HCT116 (cell line): ENCODE measurements around the gene ALDH1A1.

ENCODE experiments used
- CEBPB ChIP-seq: IDR thresholded peaks from 2 replicates; pipeline ENCODE4 v1.6.1; 2012; ENCODE audit warnings: low read depth
- EZH2 ChIP-seq: fragments of 200-600 bp; sonication (generic); IDR thresholded peaks from 2 replicates; pipeline ENCODE4 v1.6.1; 2017; ENCODE audit warnings: antibody characterized with exemption, mixed run types
- POLR2A ChIP-seq: IDR thresholded peaks from 2 replicates; pipeline ENCODE4 v1.7.0; 2011; ENCODE audit warnings: borderline replicate concordance; ENCODE audit not compliant: insufficient read depth, insufficient read length; ENCODE audit errors: extremely low read depth
- POLR2AphosphoS5 ChIP-seq: IDR thresholded peaks from 2 replicates; pipeline ENCODE4 v1.6.1; 2011; ENCODE audit warnings: mild to moderate bottlenecking, low read depth, low read length, moderate library complexity
- RAD21 ChIP-seq: IDR thresholded peaks from 2 replicates; pipeline ENCODE4 v1.6.1; 2012; ENCODE audit warnings: low read depth, mild to moderate bottlenecking
- SIN3A ChIP-seq: IDR thresholded peaks from 2 replicates; pipeline ENCODE4 v1.6.1; 2012; ENCODE audit warnings: low read depth
- YY1 ChIP-seq: IDR thresholded peaks from 2 replicates; pipeline ENCODE4 v1.6.1; 2011; ENCODE audit warnings: low read length, low read depth, moderate library complexity, mild to moderate bottlenecking; ENCODE audit not compliant: insufficient replicate concordance; ENCODE audit errors: extremely low read depth
- TF ChIP-seq, protein P1 (sequence below), 3 experiments: fragments of 200-600 bp in 1 of 3; sonication (generic) in 1 of 3; IDR thresholded peaks in 2 of 3; conservative IDR thresholded peaks in 1 of 3; 2 replicates each; pipeline ENCODE4 v1.5.1; 2012 to 2017; ENCODE audit warnings: low read depth in 2 of 3, low read length in 2 of 3, antibody characterized with exemption in 1 of 3, borderline replicate concordance in 1 of 3, control low read depth in 1 of 3, mild to moderate bottlenecking in 1 of 3, mixed read lengths in 1 of 3, mixed run types in 1 of 3, moderate library complexity in 1 of 3; ENCODE audit not compliant: insufficient read depth in 1 of 3
- TF ChIP-seq, protein P2 (sequence below): IDR thresholded peaks from 2 replicates; pipeline ENCODE4 v1.6.1; 2012; ENCODE audit warnings: low read depth
- TF ChIP-seq, protein P3 (sequence below): IDR thresholded peaks from 2 replicates; pipeline ENCODE4 v1.6.1; 2012
- TF ChIP-seq, protein P4 (sequence below): IDR thresholded peaks from 2 replicates; pipeline ENCODE4 v1.6.1; 2012

DNA sequence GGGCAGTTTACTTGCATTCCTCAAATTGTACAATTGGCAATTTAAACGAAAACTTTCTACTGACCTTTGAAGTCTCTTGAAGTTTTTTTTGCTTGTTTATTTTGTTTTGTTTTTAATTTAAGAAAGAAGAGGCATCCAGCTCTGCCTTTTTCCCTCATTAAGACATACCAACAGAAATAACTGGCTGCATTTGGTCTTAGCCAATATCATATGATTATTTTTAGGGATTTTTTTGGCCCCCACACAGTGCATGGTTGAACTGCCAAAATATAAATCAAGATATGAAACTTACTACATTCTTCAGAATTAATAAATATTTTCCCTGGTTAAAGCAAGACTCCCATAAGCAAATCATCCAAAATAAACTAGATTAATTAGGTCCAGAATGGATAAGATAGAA, 79.4 kb downstream of the ALDH1A1 start:
- TF ChIP-seq EZH2 (no peak), POLR2A (no peak), CEBPB (no peak), SIN3A (no peak), POLR2AphosphoS5 (no peak), RAD21 (no peak), YY1 (no peak)
- TF ChIP-seq, protein P1, sequence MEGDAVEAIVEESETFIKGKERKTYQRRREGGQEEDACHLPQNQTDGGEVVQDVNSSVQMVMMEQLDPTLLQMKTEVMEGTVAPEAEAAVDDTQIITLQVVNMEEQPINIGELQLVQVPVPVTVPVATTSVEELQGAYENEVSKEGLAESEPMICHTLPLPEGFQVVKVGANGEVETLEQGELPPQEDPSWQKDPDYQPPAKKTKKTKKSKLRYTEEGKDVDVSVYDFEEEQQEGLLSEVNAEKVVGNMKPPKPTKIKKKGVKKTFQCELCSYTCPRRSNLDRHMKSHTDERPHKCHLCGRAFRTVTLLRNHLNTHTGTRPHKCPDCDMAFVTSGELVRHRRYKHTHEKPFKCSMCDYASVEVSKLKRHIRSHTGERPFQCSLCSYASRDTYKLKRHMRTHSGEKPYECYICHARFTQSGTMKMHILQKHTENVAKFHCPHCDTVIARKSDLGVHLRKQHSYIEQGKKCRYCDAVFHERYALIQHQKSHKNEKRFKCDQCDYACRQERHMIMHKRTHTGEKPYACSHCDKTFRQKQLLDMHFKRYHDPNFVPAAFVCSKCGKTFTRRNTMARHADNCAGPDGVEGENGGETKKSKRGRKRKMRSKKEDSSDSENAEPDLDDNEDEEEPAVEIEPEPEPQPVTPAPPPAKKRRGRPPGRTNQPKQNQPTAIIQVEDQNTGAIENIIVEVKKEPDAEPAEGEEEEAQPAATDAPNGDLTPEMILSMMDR (IDR thresholded peaks at IDR 0.05 in 2 of 3, conservative IDR thresholded peaks at IDR 0.05 in 1 of 3; ENCODE audit: borderline replicate concordance in 1 of 3, insufficient read depth in 1 of 3, low read depth in 2 of 3, low read length in 2 of 3), result no peak
- TF ChIP-seq, protein P2, sequence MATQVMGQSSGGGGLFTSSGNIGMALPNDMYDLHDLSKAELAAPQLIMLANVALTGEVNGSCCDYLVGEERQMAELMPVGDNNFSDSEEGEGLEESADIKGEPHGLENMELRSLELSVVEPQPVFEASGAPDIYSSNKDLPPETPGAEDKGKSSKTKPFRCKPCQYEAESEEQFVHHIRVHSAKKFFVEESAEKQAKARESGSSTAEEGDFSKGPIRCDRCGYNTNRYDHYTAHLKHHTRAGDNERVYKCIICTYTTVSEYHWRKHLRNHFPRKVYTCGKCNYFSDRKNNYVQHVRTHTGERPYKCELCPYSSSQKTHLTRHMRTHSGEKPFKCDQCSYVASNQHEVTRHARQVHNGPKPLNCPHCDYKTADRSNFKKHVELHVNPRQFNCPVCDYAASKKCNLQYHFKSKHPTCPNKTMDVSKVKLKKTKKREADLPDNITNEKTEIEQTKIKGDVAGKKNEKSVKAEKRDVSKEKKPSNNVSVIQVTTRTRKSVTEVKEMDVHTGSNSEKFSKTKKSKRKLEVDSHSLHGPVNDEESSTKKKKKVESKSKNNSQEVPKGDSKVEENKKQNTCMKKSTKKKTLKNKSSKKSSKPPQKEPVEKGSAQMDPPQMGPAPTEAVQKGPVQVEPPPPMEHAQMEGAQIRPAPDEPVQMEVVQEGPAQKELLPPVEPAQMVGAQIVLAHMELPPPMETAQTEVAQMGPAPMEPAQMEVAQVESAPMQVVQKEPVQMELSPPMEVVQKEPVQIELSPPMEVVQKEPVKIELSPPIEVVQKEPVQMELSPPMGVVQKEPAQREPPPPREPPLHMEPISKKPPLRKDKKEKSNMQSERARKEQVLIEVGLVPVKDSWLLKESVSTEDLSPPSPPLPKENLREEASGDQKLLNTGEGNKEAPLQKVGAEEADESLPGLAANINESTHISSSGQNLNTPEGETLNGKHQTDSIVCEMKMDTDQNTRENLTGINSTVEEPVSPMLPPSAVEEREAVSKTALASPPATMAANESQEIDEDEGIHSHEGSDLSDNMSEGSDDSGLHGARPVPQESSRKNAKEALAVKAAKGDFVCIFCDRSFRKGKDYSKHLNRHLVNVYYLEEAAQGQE, result no peak
- TF ChIP-seq, protein P3, sequence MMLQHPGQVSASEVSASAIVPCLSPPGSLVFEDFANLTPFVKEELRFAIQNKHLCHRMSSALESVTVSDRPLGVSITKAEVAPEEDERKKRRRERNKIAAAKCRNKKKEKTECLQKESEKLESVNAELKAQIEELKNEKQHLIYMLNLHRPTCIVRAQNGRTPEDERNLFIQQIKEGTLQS, result no peak
- TF ChIP-seq, protein P4, sequence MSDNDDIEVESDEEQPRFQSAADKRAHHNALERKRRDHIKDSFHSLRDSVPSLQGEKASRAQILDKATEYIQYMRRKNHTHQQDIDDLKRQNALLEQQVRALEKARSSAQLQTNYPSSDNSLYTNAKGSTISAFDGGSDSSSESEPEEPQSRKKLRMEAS, result no peak
